Duodenal mucosa (tissue), 2 donors: Measurements from ENCODE around the gene GK.
"Not testable (repeated sequence)": the region's sequence is repeated elsewhere in the genome, so short reads cannot be mapped to it uniquely, and the experiment has no call there.

Source experiments
- H3K27ac ChIP-seq: one replicate; pipeline ENCODE4 v1.7.0; 2013; ENCODE audit warnings: low read depth, low read length
- H3K27me3 ChIP-seq, 2 donors: one replicate each; pipeline ENCODE4 v1.7.0; 2013; ENCODE audit warnings: low read length in 2 of 2, control low read depth in 1 of 2; ENCODE audit not compliant: insufficient read depth in 2 of 2, control insufficient read depth in 1 of 2
- H3K36me3 ChIP-seq, 2 donors: one replicate each; pipeline ENCODE4 v1.7.0; 2013; ENCODE audit warnings: low read length in 2 of 2, control low read depth in 1 of 2; ENCODE audit not compliant: insufficient read depth in 2 of 2, control insufficient read depth in 1 of 2
- H3K4me1 ChIP-seq, 2 donors: one replicate each; pipeline ENCODE4 v1.7.0; 2013; ENCODE audit warnings: low read length in 2 of 2, control low read depth in 1 of 2; ENCODE audit not compliant: insufficient read depth in 2 of 2, control insufficient read depth in 1 of 2
- H3K4me3 ChIP-seq, 2 donors: one replicate each; pipeline ENCODE4 v1.7.0; 2013; ENCODE audit warnings: low read length in 2 of 2, low read depth in 1 of 2
- H3K9ac ChIP-seq, 2 donors: one replicate each; pipeline ENCODE4 v1.7.0; 2013; ENCODE audit warnings: low read length in 2 of 2, low read depth in 1 of 2
- H3K9me3 ChIP-seq, 2 donors: one replicate each; pipeline ENCODE4 v1.7.0; 2013; ENCODE audit warnings: low read length in 2 of 2, control low read depth in 1 of 2; ENCODE audit not compliant: control insufficient read depth in 1 of 2

Gene GK

GRCh38 chrX:30626402-30626801 lies 26.8 kb upstream of the GK start:
- Histone ChIP-seq H3K9me3 (peaks cover 0 to 3% of the 10 kb centered on the region in 2 donors), H3K4me1 (no peaks in the 10 kb centered on the region), H3K27ac (no peak overlapping the region), H3K4me3 (no peak overlapping the region), H3K36me3 (no peaks in the 10 kb centered on the region), H3K9ac (no peak overlapping the region), H3K27me3 (no peaks in the 10 kb centered on the region)

GRCh38 chrX:30627818-30628652 lies 25.2 kb upstream of the GK start:
- H3K9ac ChIP-seq: no peak overlapping the region
- no peaks in the 10 kb centered on the region for H3K4me1 ChIP-seq
- H3K27ac ChIP-seq: no peak overlapping the region
- no peaks in the 10 kb centered on the region for H3K36me3 ChIP-seq
- H3K4me3 ChIP-seq: no peak overlapping the region
- no peaks in the 10 kb centered on the region for H3K9me3 ChIP-seq
- H3K27me3 ChIP-seq: no peaks in the 10 kb centered on the region

GRCh38 chrX:30634070-30634469 lies 19.2 kb upstream of the GK start:
- not testable (repeated sequence) for H3K9ac ChIP-seq

GRCh38 chrX:30635630-30636029 lies 17.6 kb upstream of the GK start:
- H3K36me3 ChIP-seq: no peaks in the 10 kb centered on the region
- H3K4me1 ChIP-seq: no peaks in the 10 kb centered on the region
- no peaks in the 10 kb centered on the region for H3K9me3 ChIP-seq
- H3K4me3 ChIP-seq: no peak overlapping the region
- no peak overlapping the region for H3K9ac ChIP-seq
- H3K27me3 ChIP-seq: no peaks in the 10 kb centered on the region
- no peak overlapping the region for H3K27ac ChIP-seq

More at GRCh38 chrX:30634070-30634469, 19.2 kb upstream of the GK start:
- not testable (repeated sequence) for H3K27me3 ChIP-seq, H3K9me3 ChIP-seq, H3K4me3 ChIP-seq, H3K4me1 ChIP-seq, H3K27ac ChIP-seq, H3K36me3 ChIP-seq

GRCh38 chrX:30637874-30638815 lies 15.1 kb upstream of the GK start:
- no peak overlapping the region for H3K27ac ChIP-seq
- H3K9me3 ChIP-seq: no peaks in the 10 kb centered on the region
- no peaks in the 10 kb centered on the region for H3K27me3 ChIP-seq
- H3K36me3 ChIP-seq: no peaks in the 10 kb centered on the region
- no peaks in the 10 kb centered on the region for H3K4me1 ChIP-seq
- H3K9ac ChIP-seq: no peak overlapping the region
- no peak overlapping the region for H3K4me3 ChIP-seq

- H3K9me3 ChIP-seq, H3K4me3 ChIP-seq, H3K4me1 ChIP-seq, H3K36me3 ChIP-seq, H3K27ac ChIP-seq, H3K9ac ChIP-seq, H3K27me3 ChIP-seq: not testable (repeated sequence)
Observed at GRCh38 chrX:30639702-30640101, 13.5 kb upstream of the GK start.

GRCh38 chrX:30642642-30643041 lies 10.6 kb upstream of the GK start:
- Histone ChIP-seq H3K4me1 (no peaks in the 10 kb centered on the region), H3K9me3 (no peaks in the 10 kb centered on the region), H3K4me3 (no peak overlapping the region), H3K27ac (no peak overlapping the region), H3K27me3 (no peaks in the 10 kb centered on the region), H3K9ac (no peak overlapping the region), H3K36me3 (no peaks in the 10 kb centered on the region)

- Histone ChIP-seq H3K27ac (no peak overlapping the region), H3K4me1 (no peaks in the 10 kb centered on the region), H3K27me3 (no peaks in the 10 kb centered on the region), H3K9ac (no peak overlapping the region), H3K4me3 (no peak overlapping the region), H3K9me3 (no peaks in the 10 kb centered on the region), H3K36me3 (no peaks in the 10 kb centered on the region)
Observed at GRCh38 chrX:30643313-30643821, 9.9 kb upstream of the GK start.

- Histone ChIP-seq H3K9ac (no peak overlapping the region), H3K27me3 (no peaks in the 10 kb centered on the region), H3K27ac (no peak overlapping the region), H3K36me3 (no peaks in the 10 kb centered on the region), H3K4me3 (no peak overlapping the region), H3K4me1 (peaks cover 0 to 5% of the 10 kb centered on the region in 2 donors), H3K9me3 (no peaks in the 10 kb centered on the region)
Observed at GRCh38 chrX:30649859-30650258, 3.4 kb upstream of the GK start.
